GM13977 (cell line): ENCODE data around the gene PGC.

Source experiments
- DNase-seq: peaks from one replicate; pipeline ENCODE4 v3.0.0; 2012; ENCODE audit warnings: low spot score
- in situ Hi-C: fragments of 300-500 bp; cut with MboI; formaldehyde crosslinking; loops from one replicate; pipeline ENCODE4 v1.12.0; 2022; ENCODE audit warnings: low sequenced_read_pairs, low pct_unique_long_range_greater_than_20kb, mixed read lengths, inconsistent platforms; ENCODE audit not compliant: unreplicated experiment
- TF ChIP-seq, protein P1 (sequence below): IDR thresholded peaks from 2 replicates; pipeline ENCODE4 v1.5.1; 2012; ENCODE audit warnings: mild to moderate bottlenecking, control low read depth; ENCODE audit not compliant: insufficient read depth; ENCODE audit errors: extremely low read depth, missing control alignments

The PGC gene

DNA sequence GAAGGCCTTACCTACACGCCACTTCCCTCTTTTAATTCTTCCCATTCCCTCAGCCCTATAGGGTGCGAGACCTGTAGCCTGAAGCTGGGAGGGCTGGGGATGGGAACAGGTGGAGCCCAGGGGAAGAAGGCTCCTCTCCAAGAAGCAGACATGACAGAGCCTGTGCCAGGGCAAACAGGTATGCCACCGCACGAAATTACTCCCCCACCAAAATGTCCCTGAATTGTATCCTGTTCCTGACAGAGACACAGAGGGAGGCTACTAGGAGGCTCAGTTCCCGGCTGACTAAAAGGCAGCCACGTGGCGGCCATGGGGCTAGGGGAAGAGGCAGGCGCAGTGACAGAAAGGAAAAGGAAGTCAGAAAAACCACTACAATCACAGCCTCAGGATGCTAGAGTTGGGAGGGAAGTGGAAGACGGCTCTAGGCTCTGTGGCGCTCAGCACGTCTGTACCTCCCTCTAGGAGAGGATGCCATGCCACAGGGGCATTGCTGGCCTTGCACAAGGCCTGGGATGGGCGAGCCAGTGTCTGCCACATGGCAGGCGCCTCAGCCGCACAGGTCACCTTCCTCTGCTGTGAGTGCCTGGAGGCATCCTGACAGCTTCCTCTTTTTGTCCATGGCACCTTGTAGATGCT, 39.5 kb downstream of the PGC start:
- no peak for DNase-seq
- TF ChIP-seq, protein P1, sequence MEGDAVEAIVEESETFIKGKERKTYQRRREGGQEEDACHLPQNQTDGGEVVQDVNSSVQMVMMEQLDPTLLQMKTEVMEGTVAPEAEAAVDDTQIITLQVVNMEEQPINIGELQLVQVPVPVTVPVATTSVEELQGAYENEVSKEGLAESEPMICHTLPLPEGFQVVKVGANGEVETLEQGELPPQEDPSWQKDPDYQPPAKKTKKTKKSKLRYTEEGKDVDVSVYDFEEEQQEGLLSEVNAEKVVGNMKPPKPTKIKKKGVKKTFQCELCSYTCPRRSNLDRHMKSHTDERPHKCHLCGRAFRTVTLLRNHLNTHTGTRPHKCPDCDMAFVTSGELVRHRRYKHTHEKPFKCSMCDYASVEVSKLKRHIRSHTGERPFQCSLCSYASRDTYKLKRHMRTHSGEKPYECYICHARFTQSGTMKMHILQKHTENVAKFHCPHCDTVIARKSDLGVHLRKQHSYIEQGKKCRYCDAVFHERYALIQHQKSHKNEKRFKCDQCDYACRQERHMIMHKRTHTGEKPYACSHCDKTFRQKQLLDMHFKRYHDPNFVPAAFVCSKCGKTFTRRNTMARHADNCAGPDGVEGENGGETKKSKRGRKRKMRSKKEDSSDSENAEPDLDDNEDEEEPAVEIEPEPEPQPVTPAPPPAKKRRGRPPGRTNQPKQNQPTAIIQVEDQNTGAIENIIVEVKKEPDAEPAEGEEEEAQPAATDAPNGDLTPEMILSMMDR, result no peak
- in situ Hi-C loops, result no loop called here

DNA sequence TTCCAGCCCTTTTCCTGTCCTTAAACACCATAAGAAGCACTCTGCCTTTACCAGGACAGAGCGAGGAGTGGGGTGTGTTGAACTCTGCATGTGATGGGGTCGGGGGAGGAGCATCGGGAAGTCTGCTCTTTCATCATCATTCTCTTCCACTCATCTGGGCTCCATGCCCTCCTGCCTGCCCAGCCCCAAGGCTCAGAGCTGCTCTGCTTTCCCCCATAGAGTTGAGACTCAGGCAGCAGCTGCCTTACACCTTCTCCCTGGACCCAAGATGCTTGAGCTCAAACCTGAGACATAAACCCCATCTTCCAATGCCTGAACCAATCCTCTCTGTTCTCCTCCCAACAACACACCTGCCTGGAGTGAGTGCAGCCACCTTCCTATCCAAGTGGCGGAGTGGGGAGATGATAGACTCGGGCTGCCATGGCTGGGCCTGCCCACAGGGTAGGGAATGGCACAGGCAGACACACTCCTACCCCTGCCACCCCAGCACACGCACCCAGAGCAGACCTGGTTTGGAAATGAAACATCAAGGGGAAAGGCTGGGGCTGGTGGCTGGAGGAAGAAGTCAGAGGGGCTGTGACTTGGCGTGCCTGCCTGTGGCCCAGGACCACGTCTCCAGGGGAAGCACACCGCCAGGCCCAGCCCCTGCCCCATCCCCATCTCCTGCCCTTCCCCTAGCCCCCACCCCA, 40.2 kb downstream of the PGC start:
- in situ Hi-C loops, result no loop called here
- DNase-seq, result no peak

DNA sequence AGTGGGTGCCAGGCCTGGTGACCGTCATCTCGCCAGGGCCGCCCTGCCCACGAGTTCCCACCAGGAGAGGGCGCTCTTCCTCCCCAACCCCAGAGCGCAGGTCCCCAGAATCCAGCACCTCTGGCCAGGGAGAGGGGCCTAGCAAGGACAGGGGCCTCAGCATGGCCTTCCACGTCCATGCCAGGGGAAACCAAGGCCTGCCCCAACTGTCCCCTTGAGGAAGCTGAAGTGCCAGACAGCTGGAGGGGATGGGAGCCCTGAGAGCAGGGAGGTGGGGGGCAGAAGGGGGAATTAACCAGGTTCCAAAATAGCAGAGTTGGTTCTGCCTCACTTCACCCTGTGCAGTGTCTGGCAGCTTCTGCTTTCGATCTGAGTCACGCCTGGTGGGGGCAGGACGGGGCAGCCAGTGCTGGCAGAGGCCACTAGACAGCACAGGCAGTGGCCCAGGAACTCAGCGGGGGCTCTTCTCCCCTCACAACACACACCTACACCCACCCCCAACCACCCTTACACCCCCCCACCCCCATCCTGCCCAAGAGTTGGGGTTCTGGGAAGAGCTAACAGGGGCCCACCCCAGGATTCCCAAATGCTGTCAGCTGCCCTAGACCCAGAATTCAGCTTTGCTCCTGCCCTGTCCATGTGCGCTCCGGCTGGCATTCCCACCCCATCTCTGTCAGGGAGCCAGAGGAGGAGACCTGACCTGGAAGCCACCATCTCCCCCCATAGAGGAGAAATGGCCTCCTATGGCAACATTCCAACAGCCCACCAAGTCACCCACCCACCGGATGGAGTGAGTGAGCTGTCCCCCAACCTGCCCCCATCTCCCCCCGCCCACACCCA, 41.0 kb downstream of the PGC start:
- DNase-seq, result peak; percentile 90
- in situ Hi-C loops, result no loop called here

More for the DNA sequence above, 40.2 kb downstream of the PGC start:
- TF ChIP-seq, protein P1, result no peak

DNA sequence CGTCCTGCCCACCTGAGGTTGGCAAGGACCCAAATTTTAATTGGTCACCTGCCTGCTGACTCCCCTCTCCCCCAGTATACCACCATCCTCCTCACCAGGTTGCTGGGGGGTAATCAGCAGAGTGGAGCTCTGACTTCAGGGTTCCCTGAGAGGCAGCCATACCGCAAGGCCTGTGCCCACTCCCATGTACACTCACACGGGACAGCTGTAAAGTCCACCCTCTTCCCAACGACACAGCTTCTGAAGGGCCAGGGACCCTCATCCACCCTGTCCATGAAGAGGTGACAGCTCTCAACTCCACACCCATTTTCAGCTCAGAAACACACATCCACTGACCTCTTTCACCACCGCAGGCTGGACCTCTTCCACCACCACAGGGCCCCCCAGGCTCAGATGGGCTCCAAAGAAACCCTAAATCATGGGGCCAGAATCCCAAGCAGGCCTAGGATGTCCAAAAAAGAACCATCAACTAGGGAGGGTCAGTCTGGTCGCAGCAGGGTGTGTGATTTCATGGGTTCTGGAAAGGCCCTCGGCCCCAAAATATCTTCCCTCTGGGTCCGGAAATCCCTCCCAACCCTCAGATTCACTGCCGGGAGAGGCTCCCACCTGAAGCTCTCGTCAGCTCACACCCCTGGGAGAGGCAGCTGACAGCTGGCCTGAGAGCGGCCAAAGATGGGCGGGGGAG, 41.7 kb downstream of the PGC start:
- TF ChIP-seq, protein P1, result no peak
- DNase-seq, result no peak
- in situ Hi-C loops, result no loop called here

More for the DNA sequence above, 41.0 kb downstream of the PGC start:
- TF ChIP-seq, protein P1, result peak; percentile 86

DNA sequence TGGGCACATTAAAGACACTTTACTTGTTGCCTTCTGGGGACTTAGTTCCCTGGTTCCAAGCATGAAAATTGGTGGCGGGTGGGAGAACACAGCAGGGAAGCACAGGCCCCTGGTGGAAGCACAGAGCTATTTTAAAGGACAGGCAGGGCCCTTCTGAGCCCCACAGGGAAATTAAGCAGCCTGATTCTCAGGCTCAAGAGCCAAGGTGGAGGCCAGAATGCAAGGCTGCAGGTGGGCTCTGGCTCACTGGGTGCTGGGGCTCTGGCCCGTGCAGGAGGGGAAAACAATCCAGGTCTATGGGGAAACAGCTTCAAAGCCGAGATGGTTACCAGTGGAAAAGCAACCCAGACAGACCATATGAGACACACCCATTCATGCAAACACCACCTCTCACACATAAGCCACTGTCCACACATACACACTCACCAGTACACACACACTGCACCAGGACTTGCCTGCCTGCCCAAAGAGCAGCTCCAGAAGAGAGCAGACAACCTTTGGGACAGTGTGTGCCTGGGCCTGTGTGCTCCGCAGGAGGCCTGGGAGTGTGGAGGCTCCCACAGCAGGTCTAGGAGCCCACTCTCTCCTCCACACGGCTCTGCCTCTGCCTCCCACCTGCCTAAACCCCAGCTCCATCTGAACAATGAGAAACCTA, 42.4 kb downstream of the PGC start:
- no peak for DNase-seq
- TF ChIP-seq, protein P1, result no peak
- in situ Hi-C loops, result no loop called here

DNA sequence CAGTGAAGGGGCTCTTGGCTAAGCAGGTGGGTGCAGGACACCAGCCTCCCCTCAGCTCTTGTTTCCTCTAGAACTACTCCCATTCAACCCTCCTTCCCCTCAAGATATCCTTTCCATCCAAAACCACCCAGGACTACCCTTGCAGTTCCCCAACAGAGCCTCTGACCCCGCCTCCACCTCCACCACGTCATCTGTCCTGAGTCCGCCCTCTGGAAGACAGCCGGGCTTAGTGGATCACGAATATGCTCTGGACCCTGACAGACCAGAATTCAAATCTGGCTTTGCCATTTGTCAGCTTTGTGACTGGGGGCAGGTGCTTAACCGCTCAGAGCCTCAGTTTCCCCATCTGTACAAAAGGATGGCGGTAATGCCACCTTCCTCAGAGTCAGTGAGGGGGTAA, 43.2 kb downstream of the PGC start:
- in situ Hi-C loops, result no loop called here
- TF ChIP-seq, protein P1, result no peak

More for the DNA sequence above, 43.2 kb downstream of the PGC start:
- DNase-seq, result no peak
